ENCODE measurements around the gene AP2A2.

AP2A2 gene

GRCh38 chr11:890794-891540, 34.7 kb upstream of the AP2A2 start:
- in situ Hi-C loops (cut with MboI; ENCODE audit: low pct_unique_long_range_greater_than_20kb, low sequenced_read_pairs, unreplicated experiment) = no loop called here
- TF ChIP-seq, protein P1, sequence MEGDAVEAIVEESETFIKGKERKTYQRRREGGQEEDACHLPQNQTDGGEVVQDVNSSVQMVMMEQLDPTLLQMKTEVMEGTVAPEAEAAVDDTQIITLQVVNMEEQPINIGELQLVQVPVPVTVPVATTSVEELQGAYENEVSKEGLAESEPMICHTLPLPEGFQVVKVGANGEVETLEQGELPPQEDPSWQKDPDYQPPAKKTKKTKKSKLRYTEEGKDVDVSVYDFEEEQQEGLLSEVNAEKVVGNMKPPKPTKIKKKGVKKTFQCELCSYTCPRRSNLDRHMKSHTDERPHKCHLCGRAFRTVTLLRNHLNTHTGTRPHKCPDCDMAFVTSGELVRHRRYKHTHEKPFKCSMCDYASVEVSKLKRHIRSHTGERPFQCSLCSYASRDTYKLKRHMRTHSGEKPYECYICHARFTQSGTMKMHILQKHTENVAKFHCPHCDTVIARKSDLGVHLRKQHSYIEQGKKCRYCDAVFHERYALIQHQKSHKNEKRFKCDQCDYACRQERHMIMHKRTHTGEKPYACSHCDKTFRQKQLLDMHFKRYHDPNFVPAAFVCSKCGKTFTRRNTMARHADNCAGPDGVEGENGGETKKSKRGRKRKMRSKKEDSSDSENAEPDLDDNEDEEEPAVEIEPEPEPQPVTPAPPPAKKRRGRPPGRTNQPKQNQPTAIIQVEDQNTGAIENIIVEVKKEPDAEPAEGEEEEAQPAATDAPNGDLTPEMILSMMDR (IDR thresholded peaks at IDR 0.05; ENCODE audit: extremely low read depth, insufficient read depth, missing control alignments) = no peak
- no peak for DNase-seq (ENCODE audit: low spot score)

DNA sequence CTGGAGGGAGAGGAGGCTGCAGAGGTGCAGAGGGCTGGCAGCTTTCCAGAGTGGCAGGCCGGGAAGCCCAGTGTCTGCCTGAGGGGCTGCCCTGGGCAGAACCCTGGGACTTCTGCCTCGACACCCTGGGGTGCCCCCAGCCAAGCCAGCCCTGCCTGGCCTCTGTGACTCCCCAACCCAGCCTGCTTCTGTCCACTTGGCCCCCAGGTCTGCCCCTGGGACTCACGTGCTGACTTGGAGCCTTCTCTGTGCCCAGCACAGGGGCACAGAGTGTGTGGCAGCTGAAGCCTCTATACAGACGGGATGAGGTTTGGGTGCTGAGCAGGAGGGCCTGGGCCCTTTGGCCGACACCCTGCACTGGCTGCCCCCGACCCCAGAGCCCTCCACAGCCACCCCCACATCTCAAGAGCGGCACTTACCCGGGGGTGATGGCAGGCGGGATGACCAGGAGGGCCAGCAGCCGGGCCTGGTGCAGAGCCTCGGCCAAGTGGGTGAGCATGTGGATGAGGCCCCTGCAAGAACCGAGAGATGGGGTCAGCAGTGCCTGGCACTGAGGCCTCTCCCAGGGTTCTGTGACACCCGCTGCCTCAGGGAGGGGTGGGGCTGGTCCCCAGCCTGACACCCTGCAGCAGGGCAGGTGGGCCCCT, 32.5 kb upstream of the AP2A2 start:
- DNase-seq (ENCODE audit: low spot score) = no peak
- in situ Hi-C loops (cut with MboI; ENCODE audit: low pct_unique_long_range_greater_than_20kb, low sequenced_read_pairs, unreplicated experiment) = no loop called here

GRCh38 chr11:894575-895201, 31.0 kb upstream of the AP2A2 start:
- in situ Hi-C loops (cut with MboI; ENCODE audit: low pct_unique_long_range_greater_than_20kb, low sequenced_read_pairs, unreplicated experiment) = no loop called here
- TF ChIP-seq, protein P1 (IDR thresholded peaks at IDR 0.05; ENCODE audit: extremely low read depth, insufficient read depth, missing control alignments) = no peak
- DNase-seq (ENCODE audit: low spot score) = no peak

More for the DNA sequence above, 32.5 kb upstream of the AP2A2 start:
- TF ChIP-seq, protein P1 (IDR thresholded peaks at IDR 0.05; ENCODE audit: extremely low read depth, insufficient read depth, missing control alignments) = no peak

DNA sequence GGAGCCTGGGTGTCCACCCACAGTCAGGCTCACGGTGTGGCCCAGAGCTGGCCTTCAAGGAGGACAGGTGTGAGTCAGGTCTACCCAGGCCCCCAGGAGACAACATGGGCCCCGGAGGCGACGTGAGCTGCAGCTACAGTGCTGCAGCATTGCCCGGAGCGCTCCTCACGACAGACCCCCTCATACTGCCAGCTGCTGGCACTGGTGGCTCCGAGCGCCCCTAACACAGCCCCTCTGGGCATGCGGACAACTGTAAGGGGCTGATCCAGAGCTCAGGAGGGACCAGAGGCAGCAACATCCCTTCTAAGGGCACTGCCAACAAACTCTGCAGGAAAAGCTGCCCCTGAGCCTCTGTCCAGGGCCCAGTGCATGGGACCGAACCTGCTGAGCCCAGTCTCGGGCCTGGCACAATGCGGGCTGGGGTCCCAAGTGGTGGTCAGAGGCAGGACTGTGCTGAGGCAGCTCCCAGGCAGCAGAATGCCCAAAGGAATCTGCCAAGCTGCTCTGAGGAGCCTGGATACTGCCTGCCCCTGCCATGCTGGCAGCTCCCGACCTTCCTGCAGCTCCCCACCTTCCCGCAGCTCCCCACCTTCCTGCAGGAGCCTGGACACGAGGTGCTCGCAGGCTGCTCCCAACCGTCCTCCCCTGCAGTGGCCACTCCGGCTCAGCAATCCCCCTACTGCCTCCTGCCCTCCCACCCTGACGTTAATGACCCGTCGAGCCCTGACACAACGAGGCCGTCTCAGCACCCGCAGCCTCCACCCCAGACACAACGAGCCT, 30.1 kb upstream of the AP2A2 start:
- no peak for DNase-seq (ENCODE audit: low spot score)
- TF ChIP-seq, protein P1 (IDR thresholded peaks at IDR 0.05; ENCODE audit: extremely low read depth, insufficient read depth, missing control alignments) = no peak
- in situ Hi-C loops (cut with MboI; ENCODE audit: low pct_unique_long_range_greater_than_20kb, low sequenced_read_pairs, unreplicated experiment) = no loop called here

- TF ChIP-seq, protein P1 (IDR thresholded peaks at IDR 0.05; ENCODE audit: extremely low read depth, insufficient read depth, missing control alignments) = no peak
- no peak for DNase-seq (ENCODE audit: low spot score)
- in situ Hi-C loops (cut with MboI; ENCODE audit: low pct_unique_long_range_greater_than_20kb, low sequenced_read_pairs, unreplicated experiment) = no loop called here
These were observed 28.2 kb upstream of the AP2A2 start for GRCh38 chr11:897253-898142.

Measured in GM13977 (cell line).